Fibroblast of mammary gland (primary cell): ENCODE results near the gene WNT2B.

Source experiments
- DNase-seq: peaks from one replicate; pipeline ENCODE4 v3.0.0-alpha.2; 2010; ENCODE audit warnings: low read depth
- H3K4me3 ChIP-seq: 2 replicates; pipeline ENCODE4 v1.5.1; 2011; ENCODE audit warnings: low read depth, mild to moderate bottlenecking, low read length, moderate library complexity; ENCODE audit not compliant: control insufficient read depth
- CTCF ChIP-seq: conservative IDR thresholded peaks from 2 replicates; pipeline ENCODE4 v1.5.1; 2011; ENCODE audit warnings: low read depth, low read length, inconsistent platforms; ENCODE audit not compliant: control insufficient read depth, insufficient read depth

Gene WNT2B

GRCh38 chr1:112507336-112507735 lies 1.4 kb upstream of the WNT2B start:
- no peak for TF ChIP-seq CTCF
- H3K4me3 ChIP-seq, result no peak overlapping the region
- DNase-seq, result no peak

- peak overlapping the region; percentile 51 for H3K4me3 ChIP-seq
- no peak for TF ChIP-seq CTCF
- DNase-seq, result no peak
Observed at GRCh38 chr1:112507921-112508277, 866 bp upstream of the WNT2B start.

- TF ChIP-seq CTCF, result no peak
- no peak for DNase-seq
Observed at GRCh38 chr1:112509005-112509659, 367 bp downstream of the WNT2B start.

GRCh38 chr1:112509660-112510178 lies 954 bp downstream of the WNT2B start:
- no peak for TF ChIP-seq CTCF
- DNase-seq, result no peak
- no peak overlapping the region for H3K4me3 ChIP-seq

More at GRCh38 chr1:112509005-112509659, 367 bp downstream of the WNT2B start:
- H3K4me3 ChIP-seq, result peak overlapping the region; percentile 51

- TF ChIP-seq CTCF, result no peak
- DNase-seq, result no peak
- H3K4me3 ChIP-seq, result no peak overlapping the region
Observed at GRCh38 chr1:112510340-112510739, 1.6 kb downstream of the WNT2B start.

- no peak overlapping the region for H3K4me3 ChIP-seq
- DNase-seq, result no peak
- TF ChIP-seq CTCF, result no peak
Observed at GRCh38 chr1:112511897-112512296, 3.1 kb downstream of the WNT2B start.
